Activated T-helper 1 cell treated with anti-CD3 and anti-CD28 coated beads, Interleukin-12 subunit alpha, Interleukin-12 subunit beta, Interleukin-2, Interleukin-4 antibody, amounts not matched to agents 30 ng/mL and 10 ng/mL and 1 ng/mL, durations not matched to agents 14 hours and 24 hours and 36 hours (primary cell): ENCODE data around the gene IGFN1. TPM values are rescaled to one million over a fixed set of nuclear protein-coding genes. Genes with fewer than 3 reads are reported as not detected.

ENCODE experiments used
- DNase-seq: peaks from one replicate; pipeline ENCODE4 v3.0.0; 2021; ENCODE audit warnings: low spot score
- H3K27ac Mint-ChIP-seq: one replicate; pipeline ENCODE4 v1.8.0; 2021; ENCODE audit warnings: mild to moderate bottlenecking, mixed read lengths
- H3K27me3 Mint-ChIP-seq: one replicate; pipeline ENCODE4 v1.8.0; 2022; ENCODE audit warnings: mild to moderate bottlenecking, moderate library complexity, mixed read lengths; ENCODE audit not compliant: insufficient read depth
- H3K36me3 Mint-ChIP-seq: one replicate; pipeline ENCODE4 v1.8.0; 2021; ENCODE audit warnings: low read depth, mixed read lengths
- H3K4me1 Mint-ChIP-seq: one replicate; pipeline ENCODE4 v1.8.0; 2021; ENCODE audit warnings: low read depth, mixed read lengths
- H3K4me3 Mint-ChIP-seq: one replicate; pipeline ENCODE4 v1.8.0; 2021; ENCODE audit warnings: mild to moderate bottlenecking, moderate library complexity, mixed read lengths
- H3K9me3 Mint-ChIP-seq: one replicate; pipeline ENCODE4 v1.8.0; 2021; ENCODE audit warnings: mixed read lengths
- intact Hi-C: fragments of 100-400 bp; cut with micrococcal nuclease; formaldehyde crosslinking; loops from one replicate; pipeline ENCODE4 v1.15.1; 2024
- total RNA-seq: library from RNA; stranded (reverse); gene quantifications from 2 replicates; pipeline ENCODE4 v1.2.3, GENCODE V29; 2022

The IGFN1 gene
- total RNA-seq, 1 donor from 2014 or later: not detected

DNA sequence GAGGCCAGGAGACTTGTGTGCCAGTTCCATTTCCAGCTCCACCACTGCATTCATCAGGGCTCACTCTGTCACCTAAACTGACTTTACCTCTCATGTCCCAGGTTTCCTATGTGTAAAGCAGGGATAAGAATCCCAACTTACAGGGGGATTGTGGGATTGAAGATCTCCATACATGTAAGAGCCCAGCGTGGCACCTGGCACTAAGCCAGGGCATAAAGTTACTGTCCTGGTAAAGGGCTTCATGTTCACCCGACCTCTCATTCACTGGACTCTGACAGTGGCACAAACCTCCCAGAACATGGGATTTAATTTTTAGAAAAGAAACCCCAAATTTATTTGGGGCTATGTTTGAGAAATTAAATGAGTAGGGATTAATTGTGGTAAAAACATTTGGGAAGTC, 8.9 kb upstream of the IGFN1 start:
- Mint-ChIP-seq H3K27me3 (peaks cover 23% of the 10 kb centered on the region), H3K9me3 (no peaks in the 10 kb centered on the region), H3K4me3 (no peak overlapping the region), H3K27ac (no peak overlapping the region), H3K4me1 (no peaks in the 10 kb centered on the region), H3K36me3 (no peaks in the 10 kb centered on the region)
- intact Hi-C loops: no loop called here
- DNase-seq: no peak

- intact Hi-C loops: no loop called here
- DNase-seq: no peak
- Mint-ChIP-seq H3K9me3 (no peaks in the 10 kb centered on the region), H3K36me3 (no peaks in the 10 kb centered on the region), H3K4me3 (no peak overlapping the region), H3K27ac (no peak overlapping the region), H3K27me3 (peaks cover 25% of the 10 kb centered on the region), H3K4me1 (no peaks in the 10 kb centered on the region)
Measured at GRCh38 chr1:201183209-201183608, 7.4 kb upstream of the IGFN1 start.

DNA sequence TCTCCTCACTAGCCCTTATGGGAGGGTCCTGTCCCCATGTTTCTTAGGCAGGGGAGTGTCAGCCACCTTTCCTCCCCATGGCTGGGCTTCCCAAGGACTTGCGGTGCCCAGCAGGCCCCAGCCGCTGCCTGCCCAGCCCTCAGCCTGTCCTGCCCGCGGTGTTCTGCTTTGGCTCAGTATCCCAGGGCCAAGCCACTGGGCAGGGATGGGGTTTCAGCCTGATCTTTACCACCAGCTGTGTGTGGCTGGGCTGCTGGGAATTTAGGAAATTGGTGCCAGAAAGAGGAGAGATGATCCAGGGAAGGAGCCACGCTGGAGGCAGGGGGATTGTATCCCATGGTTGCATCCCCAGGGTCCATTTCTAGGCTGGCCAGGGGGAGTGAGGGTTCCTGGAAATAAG, 6.9 kb upstream of the IGFN1 start:
- Mint-ChIP-seq H3K27me3 (peaks cover 25% of the 10 kb centered on the region), H3K9me3 (no peaks in the 10 kb centered on the region)
- intact Hi-C loops: no loop called here

DNA sequence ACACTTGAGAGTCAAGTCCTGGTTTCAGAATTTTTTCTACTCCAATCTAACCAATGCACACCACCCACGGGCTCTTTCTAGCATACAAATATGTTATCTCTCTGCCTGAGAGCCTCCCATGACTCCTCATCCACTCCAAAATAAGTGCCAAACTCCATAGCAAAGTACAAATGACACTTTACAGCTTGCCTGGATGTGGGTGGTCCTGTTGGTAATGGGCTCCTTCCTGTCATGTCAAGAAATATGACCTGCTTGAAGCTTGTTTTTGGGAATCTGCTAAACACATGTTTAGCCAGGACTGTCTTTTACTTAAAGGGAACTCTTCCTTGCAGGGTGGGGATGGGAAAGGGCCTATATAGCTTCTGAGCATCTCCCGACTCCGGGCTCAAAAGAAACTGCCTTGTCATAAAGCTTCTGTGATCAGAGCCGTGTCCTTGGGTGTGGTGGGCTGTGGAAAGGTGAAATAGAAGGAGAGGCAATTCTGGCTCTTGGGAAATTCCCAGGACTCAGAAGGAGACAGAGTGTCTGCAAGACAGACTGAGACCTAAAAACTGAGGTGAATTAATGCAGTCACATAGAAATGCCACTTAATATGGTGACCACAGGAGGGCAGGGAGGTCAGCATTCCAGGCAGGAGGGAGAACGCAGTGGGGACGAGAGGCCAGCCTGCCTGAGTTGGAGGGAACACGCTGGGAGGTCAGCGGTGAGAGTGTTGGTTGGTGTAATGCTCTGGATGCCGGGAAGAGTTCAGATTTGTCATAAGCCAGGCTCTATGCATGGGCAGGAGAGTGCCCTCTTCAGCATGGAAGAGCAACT, 6.1 kb upstream of the IGFN1 start:
- H3K9me3 Mint-ChIP-seq: no peaks in the 10 kb centered on the region
- H3K4me3 Mint-ChIP-seq: no peak overlapping the region
- H3K36me3 Mint-ChIP-seq: no peaks in the 10 kb centered on the region
- H3K4me1 Mint-ChIP-seq: no peaks in the 10 kb centered on the region
- H3K27ac Mint-ChIP-seq: no peak overlapping the region
- intact Hi-C loops: no loop called here
- DNase-seq: no peak
- H3K27me3 Mint-ChIP-seq: peaks cover 29% of the 10 kb centered on the region

More for the DNA sequence above, 6.9 kb upstream of the IGFN1 start:
- DNase-seq: no peak
- no peak overlapping the region for H3K27ac Mint-ChIP-seq
- no peak overlapping the region for H3K4me3 Mint-ChIP-seq
- no peaks in the 10 kb centered on the region for H3K36me3 Mint-ChIP-seq
- no peaks in the 10 kb centered on the region for H3K4me1 Mint-ChIP-seq

GRCh38 chr1:201185123-201185453, 5.5 kb upstream of the IGFN1 start:
- Mint-ChIP-seq H3K4me1 (no peaks in the 10 kb centered on the region), H3K4me3 (no peak overlapping the region), H3K27ac (no peak overlapping the region), H3K36me3 (no peaks in the 10 kb centered on the region), H3K27me3 (peaks cover 28% of the 10 kb centered on the region), H3K9me3 (no peaks in the 10 kb centered on the region)
- DNase-seq: no peak
- intact Hi-C loops: no loop called here

DNA sequence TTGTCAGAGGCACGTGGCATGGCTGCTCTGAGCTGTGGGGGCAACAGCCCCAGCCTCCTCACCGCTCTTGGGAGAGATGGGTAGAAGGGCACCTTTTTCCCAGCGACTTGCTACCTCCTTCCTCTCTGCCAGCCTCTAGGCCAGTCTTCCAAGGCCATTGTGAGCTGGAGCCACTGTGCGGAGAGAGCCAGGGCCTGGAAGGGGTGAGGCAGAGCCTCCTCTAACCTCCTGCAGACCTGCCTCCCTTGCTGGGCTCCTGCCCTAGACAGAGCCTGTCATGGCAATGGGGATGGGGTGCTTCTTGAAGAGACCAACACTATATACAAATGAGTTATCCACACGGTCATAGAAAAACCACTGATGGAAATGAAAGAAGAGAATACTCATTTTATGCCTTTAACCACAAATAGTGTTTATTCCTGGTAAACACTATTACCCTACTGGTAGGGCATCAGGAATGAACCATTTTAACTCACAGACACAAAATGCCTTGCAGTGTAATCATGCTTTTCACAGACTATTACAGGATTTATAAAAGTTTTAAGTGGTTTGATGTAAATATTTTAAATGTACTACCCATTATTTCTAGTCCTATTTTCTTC, 5.0 kb upstream of the IGFN1 start:
- H3K27me3 Mint-ChIP-seq: peaks cover 24% of the 10 kb centered on the region

DNA sequence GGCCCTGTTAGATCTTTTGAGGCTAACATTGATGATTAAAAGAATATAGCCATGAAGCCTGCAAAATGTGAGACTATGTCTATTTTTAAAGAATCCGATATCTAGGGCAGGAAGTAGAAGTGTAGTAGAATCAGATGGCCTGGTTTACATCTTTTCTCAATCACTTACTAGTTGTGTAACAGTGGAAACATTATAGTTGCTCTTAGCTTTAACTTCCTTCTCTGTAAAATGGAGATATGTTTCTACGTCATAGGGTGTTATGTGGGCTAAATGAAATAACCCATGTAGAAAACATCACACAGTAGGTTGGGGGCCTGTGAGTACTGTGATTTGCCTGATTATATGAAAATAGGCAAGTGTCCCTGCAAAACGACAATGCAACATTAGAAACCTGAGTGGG, 4.4 kb upstream of the IGFN1 start:
- peaks cover 19% of the 10 kb centered on the region for H3K27me3 Mint-ChIP-seq

More for the DNA sequence above, 5.0 kb upstream of the IGFN1 start:
- Mint-ChIP-seq H3K9me3 (no peaks in the 10 kb centered on the region), H3K36me3 (no peaks in the 10 kb centered on the region), H3K4me3 (no peak overlapping the region), H3K4me1 (no peaks in the 10 kb centered on the region), H3K27ac (no peak overlapping the region)
- DNase-seq: no peak
- intact Hi-C loops: no loop called here

GRCh38 chr1:201189085-201189484, 1.5 kb upstream of the IGFN1 start:
- H3K36me3 Mint-ChIP-seq: no peaks in the 10 kb centered on the region
- intact Hi-C loops: no loop called here
- H3K4me1 Mint-ChIP-seq: no peaks in the 10 kb centered on the region
- peaks cover 10% of the 10 kb centered on the region for H3K27me3 Mint-ChIP-seq
- H3K27ac Mint-ChIP-seq: no peak overlapping the region
- DNase-seq: no peak
- H3K4me3 Mint-ChIP-seq: no peak overlapping the region
- H3K9me3 Mint-ChIP-seq: no peaks in the 10 kb centered on the region

More for the DNA sequence above, 4.4 kb upstream of the IGFN1 start:
- DNase-seq: no peak
- Mint-ChIP-seq H3K4me3 (no peak overlapping the region), H3K9me3 (no peaks in the 10 kb centered on the region), H3K36me3 (no peaks in the 10 kb centered on the region), H3K27ac (no peak overlapping the region), H3K4me1 (no peaks in the 10 kb centered on the region)
- intact Hi-C loops: no loop called here

DNA sequence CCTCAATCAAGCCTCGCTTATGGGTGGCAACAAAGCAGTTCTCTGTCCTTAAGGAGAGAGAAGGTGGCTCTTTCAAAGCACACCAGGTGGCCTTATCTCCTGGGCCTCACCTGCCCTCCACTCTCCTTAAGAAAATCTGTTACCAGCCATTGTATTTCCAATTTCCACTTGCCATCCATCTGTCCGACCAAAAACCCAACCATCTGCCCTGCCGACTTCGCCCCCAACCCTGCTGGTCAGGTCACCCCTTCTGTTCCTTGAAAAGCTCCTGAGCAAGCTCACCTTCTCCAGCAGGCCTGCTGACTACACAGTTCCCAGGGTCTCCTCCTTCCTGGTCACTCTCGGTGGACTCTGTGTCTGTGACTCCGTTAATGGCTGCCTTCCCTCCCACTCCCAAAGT, 619 bp upstream of the IGFN1 start:
- H3K4me1 Mint-ChIP-seq: no peaks in the 10 kb centered on the region
- intact Hi-C loops: no loop called here
- no peak overlapping the region for H3K27ac Mint-ChIP-seq
- no peak overlapping the region for H3K4me3 Mint-ChIP-seq
- DNase-seq: no peak
- no peaks in the 10 kb centered on the region for H3K9me3 Mint-ChIP-seq
- H3K36me3 Mint-ChIP-seq: no peaks in the 10 kb centered on the region
- peaks cover 8% of the 10 kb centered on the region for H3K27me3 Mint-ChIP-seq

GRCh38 chr1:201191653-201192260, 1.1 kb downstream of the IGFN1 start:
- Mint-ChIP-seq H3K27me3 (peaks cover 6% of the 10 kb centered on the region), H3K4me3 (no peak overlapping the region), H3K36me3 (no peaks in the 10 kb centered on the region), H3K4me1 (no peaks in the 10 kb centered on the region), H3K9me3 (no peaks in the 10 kb centered on the region), H3K27ac (no peak overlapping the region)
- no peak for DNase-seq
- intact Hi-C loops: no loop called here

DNA sequence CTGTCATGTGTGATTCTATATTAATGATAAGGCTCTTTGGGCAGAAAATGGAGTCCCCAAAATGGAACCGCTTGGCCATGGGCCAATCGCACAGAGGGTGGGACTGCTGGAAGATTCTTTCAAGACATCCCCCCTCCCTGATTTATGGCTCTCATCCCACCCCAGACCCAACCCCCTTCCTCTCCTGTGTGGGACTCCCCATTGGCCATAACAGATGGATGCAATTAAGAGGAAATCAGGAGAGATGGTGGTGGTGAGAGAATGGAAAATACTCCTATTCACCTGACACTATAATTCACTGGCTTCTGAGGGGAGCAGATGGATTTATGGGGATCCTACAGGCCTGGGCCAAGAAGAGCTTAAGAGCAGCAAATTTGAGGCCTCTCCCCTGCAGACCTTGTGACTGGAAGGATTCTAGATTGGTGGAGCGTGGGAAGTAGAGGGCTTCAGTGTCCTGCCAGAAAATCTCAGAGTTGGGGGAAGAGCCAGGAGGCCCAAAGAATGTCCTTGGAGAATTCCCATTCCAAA, 1.7 kb downstream of the IGFN1 start:
- H3K4me1 Mint-ChIP-seq: no peaks in the 10 kb centered on the region
- intact Hi-C loops: no loop called here
- H3K27me3 Mint-ChIP-seq: peaks cover 4% of the 10 kb centered on the region
- H3K27ac Mint-ChIP-seq: no peak overlapping the region
- H3K9me3 Mint-ChIP-seq: no peaks in the 10 kb centered on the region
- no peak for DNase-seq
- no peaks in the 10 kb centered on the region for H3K36me3 Mint-ChIP-seq
- no peak overlapping the region for H3K4me3 Mint-ChIP-seq

GRCh38 chr1:201194046-201194445, 3.4 kb downstream of the IGFN1 start:
- H3K36me3 Mint-ChIP-seq: no peaks in the 10 kb centered on the region

DNA sequence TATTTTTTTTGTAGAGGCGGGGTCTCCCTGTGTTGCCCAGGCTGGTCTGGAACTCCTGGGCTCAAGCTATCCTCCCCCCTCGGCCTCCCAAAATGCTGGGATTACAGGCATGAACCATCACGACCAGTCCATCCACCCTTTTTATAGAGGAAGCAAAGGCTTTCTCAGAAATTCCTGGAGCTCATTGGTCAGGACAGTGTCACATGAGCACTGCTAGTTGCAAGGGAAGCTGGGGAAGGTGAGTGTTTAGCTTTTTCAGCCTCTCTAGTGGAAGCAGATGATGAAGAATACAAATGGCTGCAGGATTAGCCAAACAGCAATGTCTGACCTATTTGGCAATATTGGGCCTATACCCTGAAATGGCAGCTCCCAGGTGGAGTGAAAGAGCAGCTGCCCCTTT, 8.0 kb downstream of the IGFN1 start:
- no peak for DNase-seq
- Mint-ChIP-seq H3K9me3 (no peaks in the 10 kb centered on the region), H3K4me1 (no peaks in the 10 kb centered on the region), H3K27me3 (peaks cover 7% of the 10 kb centered on the region), H3K4me3 (no peak overlapping the region), H3K36me3 (no peaks in the 10 kb centered on the region), H3K27ac (no peak overlapping the region)
- intact Hi-C loops: no loop called here

More at GRCh38 chr1:201194046-201194445, 3.4 kb downstream of the IGFN1 start:
- intact Hi-C loops: no loop called here
- Mint-ChIP-seq H3K27me3 (peaks cover 4% of the 10 kb centered on the region), H3K4me1 (no peaks in the 10 kb centered on the region), H3K4me3 (no peak overlapping the region), H3K27ac (no peak overlapping the region), H3K9me3 (no peaks in the 10 kb centered on the region)
- no peak for DNase-seq
